Activated B cell treated with CpG ODN at 0.5 μM for 24 hours (primary cell): ENCODE results near the gene PLPPR1. TPM values are rescaled to one million over a fixed set of nuclear protein-coding genes. Genes with fewer than 3 reads are reported as not detected.

Source experiments
- ATAC-seq: fragments of 200-7000 bp; cut with Tn5 transposase; one replicate; pipeline ENCODE4 v1.10.0; 2021; ENCODE audit warnings: low read depth, mild to moderate bottlenecking, moderate library complexity
- CTCF ChIA-PET: fragments of 350-600 bp; sonication (Branson Sonifier 250); formaldehyde crosslinking; loops from one replicate; lab custom pipeline; 2021; ENCODE audit warnings: antibody characterized with exemption; lab: Charles Lee
- POLR2A ChIA-PET: fragments of 350-600 bp; sonication (Branson Sonifier 250); formaldehyde crosslinking; loops from one replicate; lab custom pipeline; 2021; ENCODE audit warnings: antibody characterized with exemption; lab: Charles Lee
- DNase-seq: peaks from one replicate; pipeline ENCODE4 v3.0.0; 2022
- H3K27ac Mint-ChIP-seq: one replicate; pipeline ENCODE4 v1.8.0; 2020; ENCODE audit warnings: mixed read lengths
- H3K27me3 Mint-ChIP-seq: one replicate; pipeline ENCODE4 v1.8.0; 2021; ENCODE audit warnings: mixed read lengths
- H3K36me3 Mint-ChIP-seq: one replicate; pipeline ENCODE4 v1.8.0; 2021; ENCODE audit warnings: low read depth, mixed read lengths
- H3K4me1 Mint-ChIP-seq: one replicate; pipeline ENCODE4 v1.8.0; 2021; ENCODE audit warnings: mixed read lengths
- H3K4me3 Mint-ChIP-seq: one replicate; pipeline ENCODE4 v1.8.0; 2020; ENCODE audit warnings: mild to moderate bottlenecking, mixed read lengths
- H3K9me3 Mint-ChIP-seq: one replicate; pipeline ENCODE4 v1.8.0; 2020; ENCODE audit warnings: mixed read lengths
- CTCF ChIP-seq: fragments of 200-600 bp; IDR thresholded peaks from one replicate; pipeline ENCODE4 v1.8.0; 2022; ENCODE audit warnings: antibody characterized with exemption, mild to moderate bottlenecking
- intact Hi-C: fragments of 100-400 bp; cut with micrococcal nuclease; formaldehyde crosslinking; loops from one replicate; pipeline ENCODE4 v1.15.1; 2024
- total RNA-seq: library from RNA; stranded (reverse); gene quantifications from 2 replicates; pipeline ENCODE4 v1.2.3, GENCODE V29; 2022

Gene PLPPR1
- total RNA-seq, 1 donor from 2014 or later = not detected

GRCh38 chr9:101162231-101162630, 133.7 kb downstream of the PLPPR1 start:
- no peaks in the 10 kb centered on the region for H3K9me3 Mint-ChIP-seq
- DNase-seq = no peak
- intact Hi-C loops = no loop called here
- no peak overlapping the region for H3K27ac Mint-ChIP-seq
- CTCF ChIA-PET = no interaction called here
- H3K4me1 Mint-ChIP-seq = no peaks in the 10 kb centered on the region
- POLR2A ChIA-PET = no interaction called here
- ATAC-seq = no peak
- H3K4me3 Mint-ChIP-seq = no peak overlapping the region
- H3K27me3 Mint-ChIP-seq = no peaks in the 10 kb centered on the region
- H3K36me3 Mint-ChIP-seq = no peaks in the 10 kb centered on the region
- TF ChIP-seq CTCF = no peak

GRCh38 chr9:101165131-101165530, 136.6 kb downstream of the PLPPR1 start:
- Mint-ChIP-seq H3K27ac (no peak overlapping the region), H3K27me3 (no peaks in the 10 kb centered on the region), H3K9me3 (no peaks in the 10 kb centered on the region), H3K4me1 (no peaks in the 10 kb centered on the region), H3K4me3 (no peak overlapping the region), H3K36me3 (no peaks in the 10 kb centered on the region)
- ChIA-PET POLR2A (no interaction called here), CTCF (no interaction called here)
- no peak for ATAC-seq
- DNase-seq = no peak
- intact Hi-C loops = no loop called here
- TF ChIP-seq CTCF = no peak

GRCh38 chr9:101167490-101168134, 139.1 kb downstream of the PLPPR1 start:
- H3K4me1 Mint-ChIP-seq = no peaks in the 10 kb centered on the region
- H3K27ac Mint-ChIP-seq = no peak overlapping the region
- ATAC-seq (no peak), DNase-seq (no peak)
- no peaks in the 10 kb centered on the region for H3K27me3 Mint-ChIP-seq
- no peaks in the 10 kb centered on the region for H3K9me3 Mint-ChIP-seq
- POLR2A ChIA-PET = no interaction called here
- intact Hi-C loops = no loop called here
- no peak for TF ChIP-seq CTCF
- H3K4me3 Mint-ChIP-seq = no peak overlapping the region
- CTCF ChIA-PET = no interaction called here
- no peaks in the 10 kb centered on the region for H3K36me3 Mint-ChIP-seq

- Mint-ChIP-seq H3K9me3 (no peaks in the 10 kb centered on the region), H3K27me3 (peaks cover 2% of the 10 kb centered on the region), H3K4me1 (no peaks in the 10 kb centered on the region), H3K27ac (no peak overlapping the region), H3K4me3 (no peak overlapping the region), H3K36me3 (no peaks in the 10 kb centered on the region)
- ChIA-PET CTCF (no interaction called here), POLR2A (no interaction called here)
- intact Hi-C loops = no loop called here
- TF ChIP-seq CTCF = no peak
- DNase-seq (no peak), ATAC-seq (no peak)
Observed at GRCh38 chr9:101172616-101173015, 144.1 kb downstream of the PLPPR1 start.

- H3K36me3 Mint-ChIP-seq = no peaks in the 10 kb centered on the region
- CTCF ChIA-PET = no interaction called here
- H3K27ac Mint-ChIP-seq = no peak overlapping the region
- no peak overlapping the region for H3K4me3 Mint-ChIP-seq
- no peaks in the 10 kb centered on the region for H3K9me3 Mint-ChIP-seq
- POLR2A ChIA-PET = no interaction called here
- ATAC-seq (no peak), DNase-seq (no peak)
- H3K27me3 Mint-ChIP-seq = peaks cover 2% of the 10 kb centered on the region
- no peaks in the 10 kb centered on the region for H3K4me1 Mint-ChIP-seq
- TF ChIP-seq CTCF = no peak
- intact Hi-C loops = no loop called here
Observed at GRCh38 chr9:101173907-101174306, 145.4 kb downstream of the PLPPR1 start.
